ENCODE measurements around the gene SIX5. TPM values are rescaled to one million over a fixed set of nuclear protein-coding genes. Genes with fewer than 3 reads are reported as not detected.
"Not testable (repeated sequence)": the region's sequence is repeated elsewhere in the genome, so short reads cannot be mapped to it uniquely, and the experiment has no call there.

The SIX5 gene
- polyA plus RNA-seq (2014; cell fraction: cytosol; rRNA removed) = 4.9 and 6.2 TPM in 2 replicates
- polyA plus RNA-seq (2014; cell fraction: nucleus; rRNA removed) = 9.2 and 10.6 TPM in 2 replicates

GRCh38 chr19:45768984-45769782, at the start of gene SIX5:
TSS of gene SIX5 (minus strand) at chr19:45769252. CDS start at chr19:45768844, 408 bp downstream.
- DNase-seq (ENCODE audit: low spot score) = peak; percentile 93

DNA sequence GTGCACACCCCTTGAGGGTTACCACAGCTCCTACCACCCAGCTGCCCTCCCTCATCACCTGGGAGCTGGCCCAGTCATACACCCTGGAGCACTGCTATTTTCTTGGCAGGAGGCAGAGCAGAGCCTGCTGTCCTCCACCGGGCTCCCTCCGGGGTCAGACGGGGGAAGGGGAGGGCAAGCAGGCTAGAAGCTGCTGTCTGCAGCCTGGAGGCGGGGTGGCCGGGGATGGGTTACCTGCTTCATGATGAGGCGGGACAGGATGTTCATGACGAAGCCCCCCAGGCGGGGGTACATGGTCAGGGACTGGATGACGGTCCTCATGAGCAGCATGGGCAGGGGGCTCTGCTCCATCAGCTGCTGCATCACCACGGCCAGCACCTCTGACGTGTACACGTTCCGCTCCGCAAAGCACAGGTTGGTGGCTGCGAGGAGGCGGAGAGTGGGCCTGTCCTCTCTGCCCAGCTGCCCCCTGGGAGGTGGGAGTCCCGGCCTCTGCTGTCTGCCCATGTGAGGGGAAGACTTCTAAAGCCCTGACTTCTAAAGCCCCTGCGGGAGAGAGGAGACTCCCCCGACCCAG, 48.8 kb upstream of the SIX5 start:
- no peak for DNase-seq (ENCODE audit: low spot score)

- peak; percentile 94 for DNase-seq (ENCODE audit: low spot score)
Measured at GRCh38 chr19:45817010-45817724, 48.1 kb upstream of the SIX5 start.

- no peak for DNase-seq (ENCODE audit: low spot score)
Measured at GRCh38 chr19:45816236-45817009, 47.4 kb upstream of the SIX5 start.

- peak; percentile 80 for DNase-seq (ENCODE audit: low spot score)
Measured at GRCh38 chr19:45815481-45816216, 46.6 kb upstream of the SIX5 start.

DNA sequence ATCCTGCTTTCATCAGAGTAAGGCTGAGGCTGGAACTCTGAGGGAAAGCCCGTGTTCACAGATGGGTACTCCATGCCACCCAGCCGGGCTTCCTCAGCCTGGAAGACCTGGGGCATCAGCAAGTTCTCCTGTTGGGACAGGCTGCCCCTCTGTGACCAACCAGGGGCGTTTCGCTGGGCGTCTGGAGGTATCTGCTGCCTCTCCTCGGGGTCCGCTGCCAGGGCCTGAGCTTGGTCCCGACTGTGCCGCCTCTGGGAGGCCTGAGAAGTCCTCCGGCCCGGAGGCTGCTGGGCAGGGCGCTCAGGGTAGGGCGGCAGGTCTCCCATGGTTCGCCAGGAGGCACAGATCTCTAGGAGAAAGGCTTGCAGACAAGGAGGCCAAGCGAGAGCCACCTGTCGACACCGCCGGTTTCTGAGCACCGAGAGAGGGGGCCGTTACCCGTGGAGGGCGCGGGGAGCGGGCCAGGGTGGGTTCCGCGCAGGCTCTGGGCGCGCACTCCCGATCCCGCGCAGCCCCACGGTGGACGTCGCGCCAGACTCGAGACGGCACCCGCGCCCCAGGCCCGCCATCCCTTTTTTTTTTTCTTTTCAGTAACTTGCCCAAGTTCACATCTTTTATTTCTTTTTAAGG, 45.9 kb upstream of the SIX5 start, which contains the start of gene RSPH6A:
Gene RSPH6A (minus strand): TSS at position 458 of the 630 bp plus-strand sequence. CDS start 132 bp downstream, at position 326.
- DNase-seq (ENCODE audit: low spot score) = no peak

DNA sequence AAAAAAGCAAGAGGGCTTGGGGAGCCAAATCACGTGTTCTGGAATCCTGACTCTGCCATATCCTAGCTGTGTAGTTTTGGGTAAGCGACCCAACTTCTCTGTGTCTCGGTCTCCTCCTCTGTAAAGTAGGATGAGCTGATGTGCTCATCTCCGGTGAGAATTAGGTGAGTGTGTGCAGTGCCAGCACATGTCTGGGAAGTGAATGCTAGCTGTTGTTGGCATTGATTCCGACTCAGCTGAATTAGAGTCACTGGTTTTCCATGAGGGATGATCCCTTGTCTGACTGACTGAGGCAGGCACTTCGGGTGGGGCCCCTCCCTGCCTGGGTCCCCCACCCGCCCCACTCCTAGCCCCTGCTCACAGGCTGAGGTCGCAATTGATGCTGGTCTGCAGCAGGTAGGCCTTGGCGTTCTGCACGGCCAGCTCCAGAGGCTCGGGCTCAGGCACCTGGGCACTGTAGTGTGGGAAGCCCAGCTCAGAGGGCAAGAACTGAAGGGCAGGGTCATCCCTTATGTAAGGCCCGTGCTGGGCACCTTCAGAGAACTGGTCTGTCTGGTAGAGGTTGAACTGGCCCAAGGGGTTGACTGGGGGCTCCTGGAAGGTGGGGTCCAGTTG, 45.2 kb upstream of the SIX5 start:
- DNase-seq (ENCODE audit: low spot score) = no peak

GRCh38 chr19:45812297-45812696, 43.2 kb upstream of the SIX5 start:
- DNase-seq (ENCODE audit: low spot score) = no peak

- DNase-seq (ENCODE audit: low spot score) = no peak
Measured at GRCh38 chr19:45809643-45810159, 40.6 kb upstream of the SIX5 start.

DNA sequence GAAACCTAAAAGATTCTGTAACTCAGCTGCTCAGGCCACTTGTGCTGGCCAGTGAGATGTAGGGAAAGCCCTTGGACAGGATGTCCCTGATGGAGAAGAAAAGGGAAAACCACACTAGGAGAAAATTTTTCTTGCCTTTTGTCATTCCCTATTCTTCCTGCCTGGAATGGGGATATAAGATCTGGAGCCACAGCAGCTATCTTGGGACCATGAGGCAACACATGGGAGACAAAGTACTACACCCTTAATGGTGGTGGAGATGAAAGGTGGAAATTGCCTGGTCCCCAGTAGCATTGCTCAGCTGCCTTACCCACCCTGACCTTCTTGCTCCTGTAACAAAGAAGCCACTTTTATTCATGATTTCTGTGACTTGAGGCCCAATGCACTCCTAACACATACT, 36.7 kb upstream of the SIX5 start:
- DNase-seq (ENCODE audit: low spot score) = no peak

GRCh38 chr19:45804959-45805230, 35.8 kb upstream of the SIX5 start:
- no peak for DNase-seq (ENCODE audit: low spot score)

DNA sequence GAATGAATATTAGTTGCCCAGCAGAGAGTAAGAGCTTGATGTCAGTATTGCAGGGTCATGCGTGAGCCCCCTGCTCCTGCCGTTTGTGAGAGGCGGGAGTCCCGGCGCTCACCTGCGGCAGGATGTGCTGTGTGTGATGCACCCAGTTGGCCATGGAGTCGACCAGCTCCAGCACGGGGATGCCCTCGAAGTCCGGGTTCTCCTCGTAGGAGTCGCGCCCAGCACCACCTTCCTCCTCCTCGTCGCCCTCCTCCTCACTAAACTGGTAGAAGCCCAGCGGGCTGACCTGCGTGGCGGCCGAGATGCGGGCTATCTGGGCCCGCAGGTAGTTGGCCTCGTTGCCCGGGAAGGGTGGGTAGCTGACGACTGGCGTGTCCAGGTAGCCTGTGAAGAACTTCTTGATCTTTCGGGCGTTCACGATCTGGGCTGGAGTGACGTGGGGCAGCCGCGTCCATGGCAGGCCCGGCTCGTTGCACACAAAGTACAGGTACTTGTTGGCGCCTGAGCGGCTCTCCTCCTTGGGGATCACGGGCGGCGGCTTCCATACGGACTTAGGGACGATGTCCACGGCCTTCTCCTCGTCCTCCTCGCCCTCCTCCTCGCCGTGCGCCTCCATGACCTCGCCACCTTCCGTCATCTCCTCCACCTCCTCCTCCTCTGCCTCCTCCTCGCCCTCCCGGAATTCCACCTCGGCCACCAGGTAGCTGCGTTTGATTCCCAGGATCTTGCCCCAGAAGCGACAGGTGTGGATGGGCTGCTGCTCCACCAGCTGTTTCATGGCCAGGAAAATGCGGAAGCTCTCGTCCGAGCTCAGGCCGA, 35.3 kb upstream of the SIX5 start:
- DNase-seq (ENCODE audit: low spot score) = no peak

DNA sequence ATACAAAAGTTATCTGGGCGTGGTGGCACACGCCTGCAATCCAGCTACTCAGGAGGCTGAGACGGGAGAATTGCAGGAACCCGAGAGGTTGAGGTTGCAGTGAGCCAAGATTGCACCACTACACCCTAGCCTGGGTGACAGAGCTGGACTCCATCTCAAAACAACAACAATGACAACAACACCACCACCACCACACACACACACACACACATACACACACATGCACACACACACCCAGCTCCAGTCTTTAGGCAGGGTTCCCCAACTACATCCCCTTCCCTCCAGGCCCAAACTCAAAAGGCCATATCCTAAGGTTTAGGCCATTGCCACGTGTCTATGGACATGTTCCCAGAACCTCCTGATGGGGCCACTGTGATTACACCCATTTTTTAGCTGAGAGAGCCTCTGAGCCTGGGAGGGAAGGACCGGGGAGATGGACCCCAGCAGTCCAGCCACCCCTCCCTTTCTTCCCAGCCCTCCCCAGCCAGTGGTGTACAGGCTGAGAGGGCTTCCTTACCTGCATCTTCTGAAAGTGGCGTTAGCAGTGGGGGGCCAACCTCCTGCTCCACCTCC, 32.6 kb upstream of the SIX5 start:
- DNase-seq (ENCODE audit: low spot score) = no peak

GRCh38 chr19:45800070-45800553, 31.1 kb upstream of the SIX5 start:
- no peak for DNase-seq (ENCODE audit: low spot score)

GRCh38 chr19:45799541-45799940, 30.5 kb upstream of the SIX5 start:
- not testable (repeated sequence) for DNase-seq (ENCODE audit: low spot score)

GRCh38 chr19:45798995-45799517, 30.0 kb upstream of the SIX5 start:
- peak; percentile 54 for DNase-seq (ENCODE audit: low spot score)

GRCh38 chr19:45794627-45795026, 25.6 kb upstream of the SIX5 start:
- no peak for DNase-seq (ENCODE audit: low spot score)

DNA sequence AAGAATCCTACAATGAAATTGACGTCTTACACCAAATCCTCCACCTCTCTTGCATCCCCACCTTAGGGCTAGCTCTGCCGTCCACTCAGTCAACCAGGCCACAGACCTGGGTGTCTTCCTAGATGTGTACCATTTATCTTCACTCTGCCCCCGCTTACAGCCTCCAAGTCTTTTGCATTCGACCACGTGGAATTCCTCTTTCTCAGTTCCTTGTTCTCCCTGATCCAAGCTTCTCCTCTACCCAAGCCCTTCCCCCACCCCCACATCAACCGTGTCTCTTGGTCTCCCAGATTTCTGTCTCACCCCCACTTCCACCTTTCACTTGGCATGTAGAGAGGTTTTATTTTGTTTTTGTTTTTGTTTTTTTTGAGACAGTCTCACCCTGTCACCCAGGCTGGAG, 24.8 kb upstream of the SIX5 start:
- no peak for DNase-seq (ENCODE audit: low spot score)

All from SK-N-DZ (cell line).